VCaP (cell line): ENCODE measurements around the gene DCTN4.

ENCODE experiments used
- H3K27ac ChIP-seq: fragments of 450-650 bp; 2 replicates; pipeline ENCODE4 v1.5.1; 2017
- TF ChIP-seq, protein P1 (sequence below): fragments of 450-650 bp; conservative IDR thresholded peaks from 2 replicates; pipeline ENCODE4 v1.5.1; 2017; ENCODE audit warnings: mild to moderate bottlenecking, moderate library complexity

DCTN4 gene

GRCh38 chr5:150789943-150790611, 31.3 kb upstream of the DCTN4 start:
- no peak overlapping the region for H3K27ac ChIP-seq
- TF ChIP-seq, protein P1, sequence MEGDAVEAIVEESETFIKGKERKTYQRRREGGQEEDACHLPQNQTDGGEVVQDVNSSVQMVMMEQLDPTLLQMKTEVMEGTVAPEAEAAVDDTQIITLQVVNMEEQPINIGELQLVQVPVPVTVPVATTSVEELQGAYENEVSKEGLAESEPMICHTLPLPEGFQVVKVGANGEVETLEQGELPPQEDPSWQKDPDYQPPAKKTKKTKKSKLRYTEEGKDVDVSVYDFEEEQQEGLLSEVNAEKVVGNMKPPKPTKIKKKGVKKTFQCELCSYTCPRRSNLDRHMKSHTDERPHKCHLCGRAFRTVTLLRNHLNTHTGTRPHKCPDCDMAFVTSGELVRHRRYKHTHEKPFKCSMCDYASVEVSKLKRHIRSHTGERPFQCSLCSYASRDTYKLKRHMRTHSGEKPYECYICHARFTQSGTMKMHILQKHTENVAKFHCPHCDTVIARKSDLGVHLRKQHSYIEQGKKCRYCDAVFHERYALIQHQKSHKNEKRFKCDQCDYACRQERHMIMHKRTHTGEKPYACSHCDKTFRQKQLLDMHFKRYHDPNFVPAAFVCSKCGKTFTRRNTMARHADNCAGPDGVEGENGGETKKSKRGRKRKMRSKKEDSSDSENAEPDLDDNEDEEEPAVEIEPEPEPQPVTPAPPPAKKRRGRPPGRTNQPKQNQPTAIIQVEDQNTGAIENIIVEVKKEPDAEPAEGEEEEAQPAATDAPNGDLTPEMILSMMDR, result no peak

DNA sequence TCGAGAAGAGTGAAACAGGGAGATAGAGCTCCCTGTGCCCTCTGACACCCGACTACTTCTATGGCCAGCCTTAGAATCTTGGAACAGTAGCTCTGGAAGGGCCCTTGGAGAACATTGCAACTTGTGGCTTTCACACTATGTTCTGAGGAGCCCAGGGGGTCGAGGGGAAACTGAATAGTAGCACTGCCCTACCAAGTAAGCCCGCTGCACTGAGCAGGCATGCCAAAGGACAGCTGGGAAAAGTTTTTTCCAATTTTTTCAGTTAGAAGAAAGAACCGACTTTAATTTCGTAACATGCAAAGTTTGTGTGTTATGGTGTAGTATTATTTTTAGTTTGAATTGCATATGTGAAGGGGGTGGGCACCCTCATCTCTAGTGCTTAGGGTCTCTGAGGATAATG, 30.6 kb upstream of the DCTN4 start:
- no peak overlapping the region for H3K27ac ChIP-seq
- TF ChIP-seq, protein P1, result no peak

DNA sequence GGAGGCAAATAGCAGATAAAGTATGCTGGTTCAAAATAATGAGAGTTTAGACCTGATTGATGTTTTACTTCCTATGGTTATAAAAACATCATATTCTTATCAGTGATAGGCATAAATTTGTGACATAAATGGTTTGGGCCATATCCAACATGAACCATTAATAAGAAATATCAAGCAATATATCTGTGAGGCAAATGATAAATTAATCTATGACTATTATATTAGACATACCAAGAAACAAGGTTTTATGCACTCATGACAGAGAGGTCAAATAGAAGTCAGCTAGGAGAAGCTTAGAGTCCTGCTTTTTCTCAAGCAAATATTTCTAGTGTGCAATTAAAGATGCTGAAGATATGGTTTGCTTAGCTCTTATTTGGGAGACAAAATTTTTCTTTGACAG, 30.2 kb upstream of the DCTN4 start:
- TF ChIP-seq, protein P1, result no peak
- no peak overlapping the region for H3K27ac ChIP-seq

- TF ChIP-seq, protein P1, result no peak
- H3K27ac ChIP-seq, result no peak overlapping the region
Measured at GRCh38 chr5:150787656-150788055, 28.8 kb upstream of the DCTN4 start.

DNA sequence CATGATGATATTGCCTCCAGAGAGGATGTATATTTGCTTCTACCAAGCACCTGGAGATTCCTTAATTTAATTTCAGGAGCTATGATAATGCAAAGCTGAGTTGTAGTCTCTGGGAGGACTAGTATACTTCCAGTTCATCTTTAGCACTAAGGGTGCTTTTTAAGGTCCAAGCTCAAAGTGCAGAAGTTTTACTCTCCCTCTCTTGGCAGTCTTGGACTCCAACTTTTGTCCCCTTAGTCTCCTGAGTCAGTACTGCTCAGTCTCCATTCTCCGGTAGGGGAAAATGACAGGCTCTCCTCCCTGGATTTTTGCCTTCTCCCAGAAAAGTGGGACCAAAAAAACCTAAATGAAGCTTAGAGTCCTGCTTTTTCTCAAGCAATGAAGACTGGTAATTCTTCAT, 28.1 kb upstream of the DCTN4 start:
- TF ChIP-seq, protein P1, result no peak
- H3K27ac ChIP-seq, result no peak overlapping the region

GRCh38 chr5:150785950-150786349, 27.1 kb upstream of the DCTN4 start:
- TF ChIP-seq, protein P1, result no peak
- no peak overlapping the region for H3K27ac ChIP-seq

DNA sequence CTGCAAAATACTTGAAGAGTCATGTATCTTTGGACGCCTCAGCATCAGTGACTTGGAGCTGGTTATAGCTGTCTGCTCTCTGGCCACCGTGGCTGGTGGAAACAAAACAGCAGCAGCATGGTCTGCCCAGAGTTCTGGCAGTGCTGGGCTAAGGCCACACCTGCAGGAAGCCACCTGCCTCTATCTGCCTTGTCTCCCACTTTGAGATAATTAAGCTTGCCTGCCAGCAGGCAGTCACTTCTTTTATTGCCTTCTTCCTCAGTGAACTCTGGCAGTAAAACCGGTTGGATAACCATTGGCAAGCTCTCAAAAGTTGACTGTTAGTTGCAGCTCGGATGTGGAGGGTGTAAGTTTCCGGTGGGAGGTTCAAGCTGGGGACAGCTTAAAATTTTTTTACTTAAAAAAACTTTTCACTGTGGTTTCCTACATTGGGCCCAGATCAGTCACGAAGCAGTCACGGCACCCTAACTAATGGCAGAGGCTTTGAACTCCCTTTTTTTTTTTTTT, 24.7 kb upstream of the DCTN4 start:
- H3K27ac ChIP-seq, result peak overlapping the region; percentile 97
- TF ChIP-seq, protein P1, result no peak
